H1 (cell line): ENCODE results near the gene LDAH. TPM values are rescaled to one million over a fixed set of nuclear protein-coding genes. Genes with fewer than 3 reads are reported as not detected.

Experiments used
- CTCF ChIA-PET: fragments of 300-600 bp; sonication (Branson Sonifier 250); formaldehyde crosslinking; loops from one replicate; lab custom pipeline; 2021; ENCODE audit not compliant: partially characterized antibody; lab: Charles Lee
- POLR2A ChIA-PET: fragments of 300-600 bp; sonication (Branson Sonifier 250); formaldehyde crosslinking; loops from one replicate; lab custom pipeline; 2021; ENCODE audit warnings: inconsistent platforms; ENCODE audit not compliant: partially characterized antibody; lab: Charles Lee
- DNase-seq, 2 experiments: peaks; one replicate each; pipeline versions ENCODE4 v3.0.0 to v3.0.0-alpha.2; 2010 to 2022; ENCODE audit warnings: low spot score in 2 of 2, low read depth in 1 of 2, mixed read lengths in 1 of 2
- FAIRE-seq: peaks from 2 replicates; lab custom pipeline; 2011; peaks lifted over from hg19 to GRCh38; lab: Jason Lieb, UNC
- H2AFZ ChIP-seq: 2 replicates; pipeline ENCODE4 v1.8.1; 2012; ENCODE audit warnings: low read length, inconsistent platforms
- H2AK5ac ChIP-seq: 2 replicates; pipeline ENCODE4 v1.6.1; 2013; ENCODE audit warnings: low read depth, low read length
- H2BK120ac ChIP-seq: replicated peaks from 2 replicates; pipeline ENCODE3; 2013; ENCODE audit warnings: low read depth, low read length, inconsistent platforms
- H2BK12ac ChIP-seq: 2 replicates; pipeline ENCODE4 v1.6.1; 2013; ENCODE audit warnings: low read depth, low read length
- H2BK15ac ChIP-seq: 2 replicates; pipeline ENCODE4 v1.6.1; 2013; ENCODE audit warnings: low read length
- H2BK20ac ChIP-seq: 2 replicates; pipeline ENCODE4 v1.6.1; 2013; ENCODE audit warnings: low read length
- H2BK5ac ChIP-seq: 2 replicates; pipeline ENCODE4 v1.6.1; 2013; ENCODE audit warnings: low read depth, low read length
- H3K14ac ChIP-seq: 2 replicates; pipeline ENCODE4 v1.6.1; 2013; ENCODE audit warnings: inconsistent platforms; ENCODE audit not compliant: insufficient read length
- H3K18ac ChIP-seq: 2 replicates; pipeline ENCODE4 v1.6.1; 2013; ENCODE audit warnings: low read length; ENCODE audit errors: extremely low read depth
- H3K23ac ChIP-seq: 2 replicates; pipeline ENCODE4 v1.6.1; 2013; ENCODE audit warnings: inconsistent platforms; ENCODE audit not compliant: insufficient read length
- H3K23me2 ChIP-seq: 2 replicates; pipeline ENCODE4 v1.6.1; 2013; ENCODE audit warnings: low read depth, low read length
- H3K27ac ChIP-seq: 2 replicates; pipeline ENCODE4 v1.6.1; 2011; ENCODE audit warnings: low read depth, low read length, inconsistent platforms
- H3K27me3 ChIP-seq, 4 experiments: replicated peaks in 1 of 4; 1 replicate in 1 of 4; 2 replicates in 3 of 4; pipeline versions ENCODE4 v1.6.1 to v1.8.1; 2011 to 2013; ENCODE audit warnings: low read length in 3 of 4, mild to moderate bottlenecking in 3 of 4, inconsistent platforms in 2 of 4, mixed read lengths in 2 of 4, moderate library complexity in 1 of 4; ENCODE audit not compliant: control insufficient read depth in 3 of 4, insufficient read depth in 3 of 4; ENCODE audit errors: extremely low read depth in 1 of 4
- H3K36me3 ChIP-seq, 4 experiments: 2 replicates each; pipeline versions ENCODE4 v1.6.1 to v1.8.1; 2011 to 2013; ENCODE audit warnings: mild to moderate bottlenecking in 4 of 4, low read length in 3 of 4, moderate library complexity in 2 of 4, control low read depth in 1 of 4, inconsistent platforms in 1 of 4; ENCODE audit not compliant: insufficient read depth in 4 of 4, control insufficient read depth in 2 of 4
- H3K4ac ChIP-seq: replicated peaks from 2 replicates; pipeline ENCODE3; 2013; ENCODE audit warnings: low read length, low read depth, mixed read lengths, inconsistent platforms; ENCODE audit not compliant: insufficient read length
- H3K4me1 ChIP-seq, 4 experiments: replicated peaks in 1 of 4; 1 replicate in 1 of 4; 2 replicates in 3 of 4; pipeline versions ENCODE4 v1.6.1 to v1.8.1; 2011 to 2013; ENCODE audit warnings: low read length in 3 of 4, inconsistent platforms in 2 of 4, mixed read lengths in 1 of 4; ENCODE audit not compliant: insufficient read depth in 4 of 4, control insufficient read depth in 3 of 4
- H3K4me2 ChIP-seq, 2 experiments: 2 replicates each; pipeline versions ENCODE4 v1.6.1 to v1.8.1; 2011 to 2013; ENCODE audit warnings: low read depth in 2 of 2, low read length in 2 of 2, control low read depth in 1 of 2, inconsistent platforms in 1 of 2, mild to moderate bottlenecking in 1 of 2; ENCODE audit not compliant: insufficient read depth in 1 of 2
- H3K4me3 ChIP-seq, 4 experiments: fragments of 200-600, 300-600 bp in 1 of 4; sonication (generic), shearing (Covaris generic), sonication (Bioruptor Twin) in 1 of 4; 2 replicates each; pipeline versions ENCODE4 v1.5.1 to v1.8.1; 2011 to 2016; ENCODE audit warnings: low read length in 4 of 4, low read depth in 3 of 4, control low read depth in 2 of 4, inconsistent platforms in 2 of 4, mild to moderate bottlenecking in 2 of 4, mixed read lengths in 1 of 4, moderate library complexity in 1 of 4; ENCODE audit not compliant: insufficient read depth in 2 of 4; ENCODE audit errors: extremely low read depth in 1 of 4
- H3K56ac ChIP-seq: replicated peaks from 2 replicates; pipeline ENCODE3; 2013; ENCODE audit warnings: low read depth, mild to moderate bottlenecking, mixed read lengths, low read length, inconsistent platforms; ENCODE audit not compliant: insufficient read length
- H3K79me1 ChIP-seq: 2 replicates; pipeline ENCODE4 v1.6.1; 2013; ENCODE audit warnings: low read depth, low read length, control low read depth
- H3K79me2 ChIP-seq, 2 experiments: 2 replicates each; pipeline versions ENCODE4 v1.6.1 to v1.8.1; 2012 to 2013; ENCODE audit warnings: low read length in 2 of 2, mild to moderate bottlenecking in 2 of 2, inconsistent platforms in 1 of 2; ENCODE audit not compliant: insufficient read depth in 2 of 2, control insufficient read depth in 1 of 2
- H3K9ac ChIP-seq, 4 experiments: replicated peaks in 1 of 4; 1 replicate in 1 of 4; 2 replicates in 3 of 4; pipeline versions ENCODE4 v1.6.1 to v1.8.1; 2011 to 2013; ENCODE audit warnings: low read depth in 3 of 4, low read length in 3 of 4, control low read depth in 2 of 4, mild to moderate bottlenecking in 2 of 4, moderate library complexity in 2 of 4, inconsistent platforms in 1 of 4; ENCODE audit errors: extremely low read depth in 1 of 4
- H3K9me3 ChIP-seq, 2 experiments: 2 replicates each; pipeline versions ENCODE4 v1.6.1 to v1.8.1; 2012 to 2013; ENCODE audit warnings: mild to moderate bottlenecking in 2 of 2, moderate library complexity in 2 of 2, control low read depth in 1 of 2, inconsistent platforms in 1 of 2, low read depth in 1 of 2, low read length in 1 of 2, mixed read lengths in 1 of 2; ENCODE audit not compliant: insufficient read depth in 2 of 2
- H4K20me1 ChIP-seq, 2 experiments: replicated peaks in 1 of 2; 2 replicates each; pipeline versions ENCODE3 to v1.8.1; 2011 to 2013; ENCODE audit warnings: inconsistent platforms in 2 of 2, low read length in 2 of 2, mild to moderate bottlenecking in 1 of 2; ENCODE audit not compliant: insufficient read depth in 2 of 2, control insufficient read depth in 1 of 2
- H4K5ac ChIP-seq: 2 replicates; pipeline ENCODE4 v1.6.1; 2013; ENCODE audit warnings: low read length, low read depth, mixed read lengths, inconsistent platforms; ENCODE audit not compliant: insufficient read length
- H4K8ac ChIP-seq: 2 replicates; pipeline ENCODE4 v1.8.0; 2013; ENCODE audit warnings: mild to moderate bottlenecking, moderate library complexity, low read length, inconsistent platforms; ENCODE audit not compliant: insufficient read depth; ENCODE audit errors: extremely low read depth
- H4K91ac ChIP-seq: replicated peaks from 2 replicates; pipeline ENCODE3; 2013; ENCODE audit warnings: low read length, mixed read lengths, inconsistent platforms; ENCODE audit not compliant: insufficient read length
- ASH2L ChIP-seq: fragments of 200-600, 300-600 bp; sonication (generic); IDR thresholded peaks from one replicate; pipeline ENCODE4 v1.7.1; 2017; ENCODE audit warnings: low read length
- CREB1 ChIP-seq: IDR thresholded peaks from 2 replicates; pipeline ENCODE4 v1.6.1; 2012; ENCODE audit warnings: inconsistent platforms
- JUN ChIP-seq: IDR thresholded peaks from 2 replicates; pipeline ENCODE4 v1.6.1; 2011; ENCODE audit warnings: low read depth, mild to moderate bottlenecking, improper control_type of control experiment, low read length
- NANOG ChIP-seq: IDR thresholded peaks from 2 replicates; pipeline ENCODE4 v1.6.1; 2011; ENCODE audit warnings: low read length, low read depth, mild to moderate bottlenecking, inconsistent platforms; ENCODE audit not compliant: insufficient read depth, poor library complexity, severe bottlenecking
- SAP30 ChIP-seq: fragments of 300-600 bp; sonication (generic); IDR thresholded peaks from 2 replicates; pipeline ENCODE4 v1.7.1; 2012; ENCODE audit warnings: low read length, moderate library complexity, mild to moderate bottlenecking, inconsistent platforms; ENCODE audit not compliant: insufficient read depth, insufficient replicate concordance
- ZNF274 ChIP-seq: IDR thresholded peaks from 2 replicates; pipeline ENCODE4 v1.7.0; 2012; ENCODE audit warnings: low read length, borderline replicate concordance; ENCODE audit errors: extremely low read depth
- WGBS, 2 experiments: shearing (Covaris generic) in 1 of 2; methylation state at CpG; one replicate each; pipeline versions ENCODE4 v1.1.6 to v1.1.7; 2013 to 2015; ENCODE audit warnings: low lambda C conversion rate in 2 of 2, mixed read lengths in 2 of 2, inconsistent platforms in 1 of 2, low coverage in 1 of 2, missing lambda C conversion rate in 1 of 2; ENCODE audit not compliant: insufficient replicate concordance in 2 of 2, insufficient coverage in 1 of 2, insufficient read length in 1 of 2; ENCODE audit errors: extremely low coverage in 1 of 2, missing lambda C conversion rate in 1 of 2; 5-methylcytosine and 5-hydroxymethylcytosine counted together
- polyA plus RNA-seq, 7 experiments: library from polyadenylated mRNA; depleted of rRNA in 3 of 7; stranded (reverse) in 5 of 7; unstranded in 2 of 7; fragments of >200 nt in 5 of 7; fragments of 200-250 nt in 2 of 7; gene quantifications; 1 replicate in 5 of 7; 2 replicates in 1 of 7; 4 replicates in 1 of 7; pipeline versions ENCODE4 v1.2.1 to v1.2.3, GENCODE V29; 2011 to 2013; ENCODE audit warnings: missing spikeins in 2 of 7, mixed read lengths in 2 of 7
- total RNA-seq: library from RNA; stranded (reverse); fragmentation: NEBNext Ultra II Directional; extraction: Animal tissue kit (Norgen Biotek cat#: 25700); gene quantifications from 2 replicates; pipeline ENCODE4 v1.2.1, GENCODE V29; 2021
- TF ChIP-seq, protein P1 (sequence below): IDR thresholded peaks from 2 replicates; pipeline ENCODE4 v1.6.1; 2011; ENCODE audit warnings: low read depth, mild to moderate bottlenecking, low read length; ENCODE audit not compliant: insufficient read depth

LDAH gene
- total and polyA plus RNA-seq, 2 of the 8 experiments (the other 6 are each of a cell fraction or from before 2014, with no cell fraction given): 10.9 to 26.3 TPM

- Histone ChIP-seq H3K4me2 (peak overlapping the region; percentile 43 to 76), H3K27me3 (peaks cover 45 to 80% (median 69%) of the 10 kb centered on the region in 4 experiments), H3K4ac (no peak overlapping the region), H4K5ac (no peak overlapping the region), H3K23me2 (peaks cover 6% of the 10 kb centered on the region; the same call in 1 of the 2 replicates), H3K18ac (no peak overlapping the region), H4K91ac (no peak overlapping the region), H3K4me3 (peak overlapping the region in 1 of 4 experiments; percentile 35; a peak in 2 of 8 replicates), H2BK5ac (0 out of 2 replicates have a peak overlapping the region, but pooled peaks have one; percentile 5), H2AK5ac (0 out of 2 replicates have a peak overlapping the region, but pooled peaks have one; percentile 15), H3K79me2 (no peaks in the 10 kb centered on the region), H2AFZ (no peak overlapping the region), H2BK15ac (no peak overlapping the region), H3K9ac (no peak overlapping the region), H2BK12ac (no peak overlapping the region), H2BK120ac (no peak overlapping the region), H3K4me1 (peaks cover 9 to 41% (median 21%) of the 10 kb centered on the region in 4 experiments), H3K23ac (no peak overlapping the region), H3K36me3 (peaks cover 0 to 5% (median 0%) of the 10 kb centered on the region in 4 experiments; a peak in 1 of 8 replicates), H3K79me1 (no peaks in the 10 kb centered on the region), H4K20me1 (peaks cover 6 to 7% of the 10 kb centered on the region in 2 experiments), H3K56ac (no peak overlapping the region), H4K8ac (no peak overlapping the region), H2BK20ac (no peak overlapping the region), H3K27ac (no peak overlapping the region), H3K9me3 (no peaks in the 10 kb centered on the region; a peak in 1 of 4 replicates), H3K14ac (no peak overlapping the region)
- 40% methylated on average over 13 of the region's 13 CpGs; no CpG with 5 or more reads in 1 of the 2 experiments for WGBS, 2 experiments
- no peak for DNase-seq
- ChIA-PET POLR2A (interaction anchor here (0.7 to 2.3 kb wide), 2 partner anchors 10 to 21 kb away, joined by 3 to 6 read pairs; partner anchors contain the start of gene HS1BP3), CTCF (interaction anchor here (1.1 to 8.7 kb wide), 2 partner anchors 8 to 17 kb away, joined by 5 to 266 read pairs; partner anchors contain the start of gene GDF7)
- FAIRE-seq: peak; percentile 32
- TF ChIP-seq SAP30 (no peak), ZNF274 (no peak), ASH2L (no peak), NANOG (no peak), CREB1 (no peak), JUN (no peak)
- TF ChIP-seq, protein P1, sequence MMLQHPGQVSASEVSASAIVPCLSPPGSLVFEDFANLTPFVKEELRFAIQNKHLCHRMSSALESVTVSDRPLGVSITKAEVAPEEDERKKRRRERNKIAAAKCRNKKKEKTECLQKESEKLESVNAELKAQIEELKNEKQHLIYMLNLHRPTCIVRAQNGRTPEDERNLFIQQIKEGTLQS: no peak
Observed at GRCh38 chr2:20671736-20672080, 151.2 kb downstream of the LDAH start.
